ENCODE measurements around the gene UNC79. TPM values are rescaled to one million over a fixed set of nuclear protein-coding genes. Genes with fewer than 3 reads are reported as not detected.

The UNC79 gene
- total and polyA plus RNA-seq, 2 donors from 2014 or later = 0.56 to 0.79 TPM

GRCh38 chr14:93706360-93706955 lies 275.7 kb downstream of the UNC79 start:
- Histone ChIP-seq H3K9ac (ENCODE audit: low read length in 3 of 3) (no peak overlapping the region), H3K27me3 (ENCODE audit: control insufficient read depth, insufficient read depth, low read length) (no peaks in the 10 kb centered on the region), H3K36me3 (ENCODE audit: control insufficient read depth in 2 of 3, insufficient read depth in 3 of 3, low read length in 3 of 3) (no peaks in the 10 kb centered on the region), H3K9me3 (ENCODE audit: control insufficient read depth in 2 of 3, insufficient read depth in 1 of 3, low read length in 3 of 3) (no peaks in the 10 kb centered on the region), H3K4me1 (ENCODE audit: control insufficient read depth in 2 of 3, insufficient read depth in 2 of 3, low read depth in 1 of 3, low read length in 3 of 3) (no peaks in the 10 kb centered on the region), H3K27ac (ENCODE audit: low read depth in 2 of 2, low read length in 2 of 2) (no peak overlapping the region), H3K4me3 (ENCODE audit: low read length in 3 of 3) (no peak overlapping the region)
- FAIRE-seq (no peak), DNase-seq (no peak)
- intact Hi-C loops (cut with DNase I) = no loop called here
- TF ChIP-seq CTCF (IDR thresholded peaks at IDR 0.05; ENCODE audit: borderline replicate concordance, extremely low read depth, insufficient read depth) = no peak

GRCh38 chr14:93707475-93707874 lies 276.7 kb downstream of the UNC79 start:
- no peak for TF ChIP-seq CTCF (IDR thresholded peaks at IDR 0.05; ENCODE audit: borderline replicate concordance, extremely low read depth, insufficient read depth)
- DNase-seq = no peak
- H3K9ac ChIP-seq (ENCODE audit: low read length in 3 of 3) = no peak overlapping the region
- H3K4me3 ChIP-seq (ENCODE audit: low read length in 3 of 3) = no peak overlapping the region
- no peaks in the 10 kb centered on the region for H3K9me3 ChIP-seq (ENCODE audit: control insufficient read depth in 2 of 3, insufficient read depth in 1 of 3, low read length in 3 of 3)
- no peaks in the 10 kb centered on the region for H3K36me3 ChIP-seq (ENCODE audit: control insufficient read depth in 2 of 3, insufficient read depth in 3 of 3, low read length in 3 of 3)
- FAIRE-seq = no peak
- intact Hi-C loops (cut with DNase I) = no loop called here
- no peaks in the 10 kb centered on the region for H3K27me3 ChIP-seq (ENCODE audit: control insufficient read depth, insufficient read depth, low read length)
- H3K4me1 ChIP-seq (ENCODE audit: control insufficient read depth in 2 of 3, insufficient read depth in 2 of 3, low read depth in 1 of 3, low read length in 3 of 3) = peaks cover 0 to 2% (median 0%) of the 10 kb centered on the region in 3 donors
- H3K27ac ChIP-seq (ENCODE audit: low read depth in 2 of 2, low read length in 2 of 2) = no peak overlapping the region

- intact Hi-C loops (cut with DNase I) = no loop called here
- FAIRE-seq (no peak), DNase-seq (no peak)
- H3K4me3 ChIP-seq (ENCODE audit: low read length in 3 of 3) = no peak overlapping the region
- no peak overlapping the region for H3K27ac ChIP-seq (ENCODE audit: low read depth in 2 of 2, low read length in 2 of 2)
- TF ChIP-seq CTCF (IDR thresholded peaks at IDR 0.05; ENCODE audit: borderline replicate concordance, extremely low read depth, insufficient read depth) = no peak
- no peaks in the 10 kb centered on the region for H3K9me3 ChIP-seq (ENCODE audit: control insufficient read depth in 2 of 3, insufficient read depth in 1 of 3, low read length in 3 of 3)
- H3K36me3 ChIP-seq (ENCODE audit: control insufficient read depth in 2 of 3, insufficient read depth in 3 of 3, low read length in 3 of 3) = no peaks in the 10 kb centered on the region
- H3K4me1 ChIP-seq (ENCODE audit: control insufficient read depth in 2 of 3, insufficient read depth in 2 of 3, low read depth in 1 of 3, low read length in 3 of 3) = peaks cover 0 to 2% (median 0%) of the 10 kb centered on the region in 3 donors
- no peak overlapping the region for H3K9ac ChIP-seq (ENCODE audit: low read length in 3 of 3)
- H3K27me3 ChIP-seq (ENCODE audit: control insufficient read depth, insufficient read depth, low read length) = no peaks in the 10 kb centered on the region
Observed at GRCh38 chr14:93708311-93708734, 277.6 kb downstream of the UNC79 start.

GRCh38 chr14:93708800-93709199 lies 278.1 kb downstream of the UNC79 start:
- H3K4me3 ChIP-seq (ENCODE audit: low read length in 3 of 3) = no peak overlapping the region
- FAIRE-seq (no peak), DNase-seq (no peak)
- H3K27ac ChIP-seq (ENCODE audit: low read depth in 2 of 2, low read length in 2 of 2) = no peak overlapping the region
- intact Hi-C loops (cut with DNase I) = no loop called here
- no peak overlapping the region for H3K9ac ChIP-seq (ENCODE audit: low read length in 3 of 3)
- TF ChIP-seq CTCF (IDR thresholded peaks at IDR 0.05; ENCODE audit: borderline replicate concordance, extremely low read depth, insufficient read depth) = no peak
- H3K36me3 ChIP-seq (ENCODE audit: control insufficient read depth in 2 of 3, insufficient read depth in 3 of 3, low read length in 3 of 3) = no peaks in the 10 kb centered on the region
- no peaks in the 10 kb centered on the region for H3K27me3 ChIP-seq (ENCODE audit: control insufficient read depth, insufficient read depth, low read length)
- peaks cover 0 to 2% (median 0%) of the 10 kb centered on the region in 3 donors for H3K4me1 ChIP-seq (ENCODE audit: control insufficient read depth in 2 of 3, insufficient read depth in 2 of 3, low read depth in 1 of 3, low read length in 3 of 3)
- H3K9me3 ChIP-seq (ENCODE audit: control insufficient read depth in 2 of 3, insufficient read depth in 1 of 3, low read length in 3 of 3) = no peaks in the 10 kb centered on the region
